ENCODE results near the gene AP3S2. TPM values are rescaled to one million over a fixed set of nuclear protein-coding genes. Genes with fewer than 3 reads are reported as not detected.

The AP3S2 gene
- total and polyA plus RNA-seq, 12 donors, result 10.8 to 110 (median 60.8) TPM

DNA sequence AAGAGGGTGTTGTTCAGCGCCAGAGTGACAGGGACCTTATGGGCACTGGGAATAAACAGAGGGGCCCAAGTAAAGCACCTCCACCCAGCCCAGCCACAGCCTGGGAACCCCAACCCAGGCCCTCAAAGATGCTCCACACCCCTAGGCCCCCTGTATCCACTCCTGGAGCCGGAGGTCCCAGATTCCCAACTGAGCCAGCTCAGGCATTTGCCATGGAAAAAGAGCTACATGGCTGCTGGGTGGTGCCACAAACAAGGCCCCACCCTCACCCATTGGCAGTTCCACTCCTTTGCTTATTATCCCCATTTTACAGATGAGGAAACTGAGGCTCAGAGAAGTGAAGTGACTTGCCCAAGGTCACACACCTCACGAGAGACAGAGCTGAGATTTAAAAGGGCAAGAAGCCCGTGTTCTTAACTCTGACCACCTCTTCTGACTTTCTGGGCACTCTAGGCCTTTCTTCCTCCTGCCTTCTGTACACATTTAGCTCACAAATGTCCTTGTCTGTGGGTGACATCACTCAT, 96.1 kb downstream of the AP3S2 start:
- no peak overlapping the region for H3K4me3 ChIP-seq
- no peaks in the 10 kb centered on the region for H3K27me3 ChIP-seq
- no peak for DNase-seq
- TF ChIP-seq POLR2A (IDR thresholded peaks at IDR 0.05), result no peak
- TF ChIP-seq, protein P1, sequence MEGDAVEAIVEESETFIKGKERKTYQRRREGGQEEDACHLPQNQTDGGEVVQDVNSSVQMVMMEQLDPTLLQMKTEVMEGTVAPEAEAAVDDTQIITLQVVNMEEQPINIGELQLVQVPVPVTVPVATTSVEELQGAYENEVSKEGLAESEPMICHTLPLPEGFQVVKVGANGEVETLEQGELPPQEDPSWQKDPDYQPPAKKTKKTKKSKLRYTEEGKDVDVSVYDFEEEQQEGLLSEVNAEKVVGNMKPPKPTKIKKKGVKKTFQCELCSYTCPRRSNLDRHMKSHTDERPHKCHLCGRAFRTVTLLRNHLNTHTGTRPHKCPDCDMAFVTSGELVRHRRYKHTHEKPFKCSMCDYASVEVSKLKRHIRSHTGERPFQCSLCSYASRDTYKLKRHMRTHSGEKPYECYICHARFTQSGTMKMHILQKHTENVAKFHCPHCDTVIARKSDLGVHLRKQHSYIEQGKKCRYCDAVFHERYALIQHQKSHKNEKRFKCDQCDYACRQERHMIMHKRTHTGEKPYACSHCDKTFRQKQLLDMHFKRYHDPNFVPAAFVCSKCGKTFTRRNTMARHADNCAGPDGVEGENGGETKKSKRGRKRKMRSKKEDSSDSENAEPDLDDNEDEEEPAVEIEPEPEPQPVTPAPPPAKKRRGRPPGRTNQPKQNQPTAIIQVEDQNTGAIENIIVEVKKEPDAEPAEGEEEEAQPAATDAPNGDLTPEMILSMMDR (IDR thresholded peaks at IDR 0.05), result no peak
- no peaks in the 10 kb centered on the region for H3K4me1 ChIP-seq (replicated peaks in 1 of 2)
- intact Hi-C loops (cut with DNase I), result no loop called here
- H3K27ac ChIP-seq, result no peak overlapping the region
- no peaks in the 10 kb centered on the region for H3K9me3 ChIP-seq (replicated peaks in 1 of 3)
- no peaks in the 10 kb centered on the region for H3K36me3 ChIP-seq (replicated peaks in 1 of 2)
- WGBS, 4 donors, result 86 to 94% (median 90%) methylated on average over 4 of the region's 4 CpGs

DNA sequence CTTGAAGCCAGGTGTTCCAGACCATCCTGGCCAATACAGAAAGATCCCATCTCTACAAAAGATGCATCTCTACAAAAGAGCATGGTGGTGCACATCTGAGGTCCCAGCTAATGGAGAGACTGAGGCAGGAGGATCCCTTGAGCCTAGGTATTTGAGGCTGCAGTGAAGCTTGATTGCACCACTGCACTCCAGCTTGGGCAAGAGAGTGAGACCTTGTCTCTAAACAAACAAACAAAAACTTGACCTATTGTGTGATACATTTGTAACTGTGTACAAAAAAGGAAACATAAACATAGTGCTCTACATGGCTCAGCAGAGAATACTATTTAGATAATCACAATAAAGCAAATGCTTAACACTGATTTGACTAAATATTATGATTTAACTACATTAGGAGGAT, 97.8 kb downstream of the AP3S2 start:
- intact Hi-C loops (cut with DNase I), result no loop called here
- Histone ChIP-seq H3K27me3 (no peaks in the 10 kb centered on the region), H3K4me1 (replicated peaks in 1 of 2) (no peaks in the 10 kb centered on the region), H3K9me3 (replicated peaks in 1 of 3) (no peaks in the 10 kb centered on the region), H3K27ac (no peak overlapping the region), H3K36me3 (replicated peaks in 1 of 2) (no peaks in the 10 kb centered on the region), H3K4me3 (no peak overlapping the region)
- no peak for DNase-seq
- no peak for TF ChIP-seq POLR2A (IDR thresholded peaks at IDR 0.05)
- TF ChIP-seq, protein P1 (IDR thresholded peaks at IDR 0.05), result no peak

DNA sequence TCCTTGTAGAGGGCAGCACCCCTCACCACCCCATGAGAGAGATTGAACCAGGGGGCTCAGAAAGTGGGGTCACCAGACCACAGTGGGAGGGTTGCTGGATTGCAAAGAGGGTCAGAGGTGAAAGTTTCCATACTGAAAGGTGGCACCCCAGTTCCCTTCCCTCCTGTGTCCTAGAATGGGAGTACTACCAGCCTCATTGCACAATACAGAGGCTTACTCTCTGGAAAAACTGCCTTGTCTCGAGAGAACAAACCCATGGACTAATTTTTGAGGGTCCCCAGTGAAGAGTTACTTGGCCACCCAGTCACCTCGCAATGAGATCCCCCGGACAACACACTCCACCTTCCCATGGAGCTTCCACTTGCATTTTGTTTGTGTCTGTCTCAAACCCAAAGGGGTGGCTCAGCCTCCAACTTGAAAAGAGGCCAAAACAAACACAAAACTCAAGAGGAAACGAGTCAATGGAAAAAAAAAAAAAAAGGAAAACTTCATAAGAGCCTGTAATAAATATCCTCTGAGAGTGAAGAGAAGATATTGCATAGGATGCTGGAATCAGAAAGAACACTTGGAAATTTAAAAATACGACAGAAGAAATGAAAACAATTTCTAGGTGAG, 99.1 kb downstream of the AP3S2 start:
- DNase-seq, result no peak
- no peak for TF ChIP-seq POLR2A (IDR thresholded peaks at IDR 0.05)
- TF ChIP-seq, protein P1 (IDR thresholded peaks at IDR 0.05), result no peak
- Histone ChIP-seq H3K9me3 (replicated peaks in 1 of 3) (no peaks in the 10 kb centered on the region), H3K36me3 (replicated peaks in 1 of 2) (no peaks in the 10 kb centered on the region), H3K4me3 (no peak overlapping the region), H3K27ac (peak overlapping the region in 2 of 5 donors; percentile 26 to 44), H3K27me3 (no peaks in the 10 kb centered on the region), H3K4me1 (replicated peaks in 1 of 2) (no peaks in the 10 kb centered on the region)
- intact Hi-C loops (cut with DNase I), result no loop called here
- 37 to 52% (median 42%) methylated on average over 5 of the region's 5 CpGs for WGBS, 4 donors

DNA sequence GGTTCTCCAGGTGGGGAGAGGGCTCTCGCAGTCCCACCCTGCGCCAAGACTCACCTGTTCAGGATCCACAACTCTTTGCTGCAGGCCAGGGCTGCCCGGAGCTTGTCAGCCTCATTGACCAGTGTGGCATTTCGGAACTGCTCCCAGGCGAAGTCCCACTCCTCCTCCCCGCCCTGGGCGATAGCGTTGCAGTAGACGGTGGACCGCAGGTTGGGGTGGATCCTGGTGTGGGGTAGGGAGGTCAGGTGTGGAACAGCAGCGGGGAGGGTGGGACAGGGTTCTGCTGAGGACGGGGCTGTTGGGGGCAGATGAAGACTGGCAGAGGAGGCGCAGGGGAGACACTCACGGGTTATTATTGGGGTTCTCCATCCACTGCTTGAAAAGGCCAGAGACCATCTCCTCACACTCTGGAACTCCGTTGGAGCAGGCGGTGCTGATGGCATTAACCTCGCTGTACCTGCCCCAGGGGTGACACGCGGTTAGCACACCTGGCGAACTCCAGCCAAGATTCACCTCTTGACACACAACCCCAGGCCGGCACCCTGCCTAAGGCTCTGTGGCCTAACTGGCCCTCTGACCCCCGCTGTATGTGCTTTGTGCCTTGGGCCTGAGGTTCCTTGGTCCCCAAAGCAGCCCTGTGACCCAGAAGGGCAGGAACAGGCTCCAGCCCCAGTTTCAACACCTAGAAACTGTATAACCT, 101.5 kb downstream of the AP3S2 start:
- Histone ChIP-seq H3K4me1 (replicated peaks in 1 of 2) (no peaks in the 10 kb centered on the region), H3K4me3 (no peak overlapping the region), H3K36me3 (replicated peaks in 1 of 2) (no peaks in the 10 kb centered on the region), H3K27ac (no peak overlapping the region), H3K9me3 (replicated peaks in 1 of 3) (no peaks in the 10 kb centered on the region), H3K27me3 (no peaks in the 10 kb centered on the region)
- intact Hi-C loops (cut with DNase I), result no loop called here
- WGBS, 4 donors, result 91 to 97% (median 93%) methylated on average over 16 to 22 of the region's 22 CpGs
- TF ChIP-seq, protein P1 (IDR thresholded peaks at IDR 0.05), result no peak
- no peak for TF ChIP-seq POLR2A (IDR thresholded peaks at IDR 0.05)
- DNase-seq, result no peak

Data from adrenal gland (tissue), 12 donors.